Epithelial cell of esophagus (primary cell): ENCODE measurements around the gene WDR7.

Experiments
- DNase-seq: peaks from one replicate; pipeline ENCODE4 v3.0.0; 2010; ENCODE audit warnings: low read depth
- H3K4me3 ChIP-seq: 2 replicates; pipeline ENCODE4 v1.5.1; 2011; ENCODE audit warnings: mild to moderate bottlenecking, low read length, control low read depth
- TF ChIP-seq, protein P1 (sequence below): IDR thresholded peaks from 2 replicates; pipeline ENCODE4 v1.5.1; 2011; ENCODE audit warnings: low read depth, mild to moderate bottlenecking, low read length, control low read depth, inconsistent platforms; ENCODE audit not compliant: insufficient read depth; ENCODE audit errors: missing control alignments

Gene WDR7

DNA sequence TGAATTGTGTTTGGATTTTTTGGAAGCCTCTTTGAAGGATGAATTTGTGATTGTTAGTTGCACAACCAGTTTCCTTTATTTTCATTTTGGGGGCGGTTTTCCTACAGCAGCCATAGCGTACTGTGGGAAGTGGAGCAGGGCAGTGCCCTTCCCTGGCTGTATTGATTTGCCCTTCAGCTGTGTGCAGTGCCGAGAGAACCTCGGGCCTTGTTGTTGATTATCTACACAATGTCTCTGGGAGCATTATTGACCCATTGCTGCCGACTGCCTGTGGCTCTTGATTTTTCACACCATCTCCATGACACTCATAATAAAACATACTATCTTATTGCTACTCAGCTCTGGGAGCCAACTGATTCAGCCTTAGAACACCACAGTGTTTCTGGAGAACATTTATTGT, 333.6 kb downstream of the WDR7 start:
- TF ChIP-seq, protein P1, sequence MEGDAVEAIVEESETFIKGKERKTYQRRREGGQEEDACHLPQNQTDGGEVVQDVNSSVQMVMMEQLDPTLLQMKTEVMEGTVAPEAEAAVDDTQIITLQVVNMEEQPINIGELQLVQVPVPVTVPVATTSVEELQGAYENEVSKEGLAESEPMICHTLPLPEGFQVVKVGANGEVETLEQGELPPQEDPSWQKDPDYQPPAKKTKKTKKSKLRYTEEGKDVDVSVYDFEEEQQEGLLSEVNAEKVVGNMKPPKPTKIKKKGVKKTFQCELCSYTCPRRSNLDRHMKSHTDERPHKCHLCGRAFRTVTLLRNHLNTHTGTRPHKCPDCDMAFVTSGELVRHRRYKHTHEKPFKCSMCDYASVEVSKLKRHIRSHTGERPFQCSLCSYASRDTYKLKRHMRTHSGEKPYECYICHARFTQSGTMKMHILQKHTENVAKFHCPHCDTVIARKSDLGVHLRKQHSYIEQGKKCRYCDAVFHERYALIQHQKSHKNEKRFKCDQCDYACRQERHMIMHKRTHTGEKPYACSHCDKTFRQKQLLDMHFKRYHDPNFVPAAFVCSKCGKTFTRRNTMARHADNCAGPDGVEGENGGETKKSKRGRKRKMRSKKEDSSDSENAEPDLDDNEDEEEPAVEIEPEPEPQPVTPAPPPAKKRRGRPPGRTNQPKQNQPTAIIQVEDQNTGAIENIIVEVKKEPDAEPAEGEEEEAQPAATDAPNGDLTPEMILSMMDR = no peak
- H3K4me3 ChIP-seq = no peak overlapping the region
- no peak for DNase-seq

- TF ChIP-seq, protein P1 = no peak
Measured at GRCh38 chr18:56986829-56987228, 335.7 kb downstream of the WDR7 start.

DNA sequence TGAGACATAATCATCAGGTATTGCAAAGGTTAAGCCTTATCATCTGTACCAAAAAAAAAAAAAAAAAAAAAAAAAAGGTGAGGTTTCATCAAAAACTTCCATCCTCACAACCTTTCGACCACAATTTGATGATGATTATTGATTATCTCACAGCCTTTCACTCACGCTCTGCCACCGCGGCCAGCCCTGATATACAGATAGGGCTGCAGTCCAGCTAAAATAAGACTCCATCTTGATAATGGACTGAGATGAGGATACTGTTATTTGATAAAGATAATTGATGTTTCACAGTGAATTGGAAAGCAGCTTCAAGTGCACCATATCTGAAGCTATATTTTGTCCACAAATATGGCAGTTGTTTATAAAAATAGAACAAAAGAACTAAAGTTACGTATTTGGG, 336.1 kb downstream of the WDR7 start:
- no peak overlapping the region for H3K4me3 ChIP-seq
- no peak for DNase-seq
- TF ChIP-seq, protein P1 = no peak

More at GRCh38 chr18:56986829-56987228, 335.7 kb downstream of the WDR7 start:
- H3K4me3 ChIP-seq = no peak overlapping the region
- no peak for DNase-seq

GRCh38 chr18:56988022-56988421, 336.9 kb downstream of the WDR7 start:
- TF ChIP-seq, protein P1 = no peak
- H3K4me3 ChIP-seq = no peak overlapping the region
- DNase-seq = no peak

GRCh38 chr18:56990678-56991077, 339.5 kb downstream of the WDR7 start:
- TF ChIP-seq, protein P1 = no peak
- H3K4me3 ChIP-seq = no peak overlapping the region

DNA sequence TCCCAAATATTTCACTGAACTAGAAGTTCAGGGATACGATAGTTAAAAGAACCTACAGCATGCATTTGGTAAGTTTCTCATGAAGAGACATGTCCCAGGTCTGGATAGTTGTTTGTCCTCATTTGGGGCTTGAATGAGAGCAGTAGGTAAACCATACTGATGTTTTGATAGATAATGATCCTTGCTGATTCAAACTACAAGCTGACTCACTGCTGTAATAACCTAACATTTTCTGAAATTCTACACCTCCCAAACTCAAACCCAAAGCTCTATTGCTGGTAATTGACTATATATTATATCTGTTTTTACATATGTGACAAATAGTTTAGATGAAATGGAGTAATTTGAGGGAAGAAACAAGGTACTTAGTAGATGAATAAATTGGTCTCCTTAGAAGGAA, 341.6 kb downstream of the WDR7 start:
- TF ChIP-seq, protein P1 = no peak
- H3K4me3 ChIP-seq = no peak overlapping the region

More at GRCh38 chr18:56990678-56991077, 339.5 kb downstream of the WDR7 start:
- DNase-seq = no peak

GRCh38 chr18:56995579-56996188, 344.5 kb downstream of the WDR7 start:
- DNase-seq = no peak
- no peak overlapping the region for H3K4me3 ChIP-seq
- TF ChIP-seq, protein P1 = no peak

More for the DNA sequence above, 341.6 kb downstream of the WDR7 start:
- DNase-seq = peak; percentile 31
